GM19193 (cell line): ENCODE data around the gene TMEM45A.

ENCODE experiments used
- POLR2A ChIP-seq: IDR thresholded peaks from 4 replicates; pipeline ENCODE4 v1.6.1; 2011; ENCODE audit not compliant: insufficient read depth, insufficient read length; ENCODE audit errors: extremely low read depth

TMEM45A gene

DNA sequence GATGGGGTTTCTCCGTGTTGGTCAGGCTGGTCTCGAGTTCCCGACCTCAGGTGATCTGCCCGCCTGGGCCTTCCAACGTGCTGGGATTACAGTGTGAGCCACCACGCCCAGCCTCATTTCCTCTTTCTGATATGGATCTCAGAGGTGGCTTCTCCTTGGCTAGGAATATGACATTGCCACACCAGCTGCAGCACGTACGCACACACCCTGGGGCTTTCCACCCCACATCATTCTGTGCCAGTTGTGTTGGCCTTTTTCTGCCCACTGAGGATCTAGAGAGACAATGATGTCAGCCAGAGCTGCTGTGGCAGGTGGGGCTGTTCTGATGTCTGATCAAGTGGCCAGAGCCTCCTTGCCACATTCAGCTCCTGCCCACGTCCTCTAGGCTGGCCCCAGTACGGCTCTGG is 29.0 kb downstream of the TMEM45A start:
- TF ChIP-seq POLR2A = no peak

DNA sequence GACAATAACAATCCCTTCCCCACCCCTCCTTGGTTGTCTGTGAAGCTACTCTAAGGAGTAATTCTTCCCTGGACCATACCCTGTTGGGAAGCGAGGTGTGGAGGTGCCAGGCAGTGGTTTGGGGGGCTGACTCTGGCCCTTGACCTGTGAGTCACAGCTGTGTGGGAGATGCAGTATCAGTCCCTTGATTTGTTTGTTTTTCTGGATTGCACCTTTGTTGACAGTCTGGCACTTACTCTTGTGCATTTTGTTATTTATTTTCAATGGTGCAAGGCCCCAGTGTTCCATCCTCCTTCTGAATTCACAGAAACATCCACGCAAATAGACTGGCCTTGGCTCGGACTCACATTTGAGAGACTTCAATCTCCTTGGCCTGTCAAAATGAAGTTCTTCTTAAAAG is 29.7 kb downstream of the TMEM45A start:
- no peak for TF ChIP-seq POLR2A

DNA sequence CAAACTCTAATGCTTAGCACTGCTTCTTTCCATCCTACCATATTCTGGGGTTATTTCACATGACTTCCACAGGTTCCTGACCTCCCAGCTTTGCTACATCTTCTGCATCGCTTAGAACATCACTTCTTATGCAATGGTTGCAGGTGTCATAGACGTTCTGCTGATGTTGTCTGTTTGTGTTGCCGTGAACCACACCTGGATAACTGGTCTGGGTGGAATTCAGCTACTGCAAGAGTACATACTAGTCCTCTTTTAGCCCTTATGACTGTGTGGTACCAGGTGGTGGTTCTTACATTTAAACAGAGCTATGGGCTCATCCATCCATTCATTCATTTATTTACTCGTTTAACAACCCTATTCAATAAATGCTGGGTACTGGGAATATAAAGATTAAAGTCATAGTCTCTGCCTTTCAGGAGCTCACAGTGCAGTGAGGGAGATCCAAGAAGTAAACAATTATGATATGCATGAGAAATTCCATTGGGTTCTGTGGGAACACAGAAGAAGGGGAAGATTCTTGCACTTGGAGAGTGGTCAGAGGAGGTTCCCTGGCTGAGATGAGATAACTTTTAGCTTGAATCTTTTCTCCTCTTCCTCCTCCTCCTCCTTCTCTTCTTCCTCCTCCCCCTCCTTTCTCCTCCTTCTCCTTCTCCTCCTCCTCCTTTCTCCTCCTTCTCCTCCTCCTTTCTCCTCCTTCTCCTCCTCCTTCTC is 30.8 kb downstream of the TMEM45A start:
- TF ChIP-seq POLR2A = no peak

DNA sequence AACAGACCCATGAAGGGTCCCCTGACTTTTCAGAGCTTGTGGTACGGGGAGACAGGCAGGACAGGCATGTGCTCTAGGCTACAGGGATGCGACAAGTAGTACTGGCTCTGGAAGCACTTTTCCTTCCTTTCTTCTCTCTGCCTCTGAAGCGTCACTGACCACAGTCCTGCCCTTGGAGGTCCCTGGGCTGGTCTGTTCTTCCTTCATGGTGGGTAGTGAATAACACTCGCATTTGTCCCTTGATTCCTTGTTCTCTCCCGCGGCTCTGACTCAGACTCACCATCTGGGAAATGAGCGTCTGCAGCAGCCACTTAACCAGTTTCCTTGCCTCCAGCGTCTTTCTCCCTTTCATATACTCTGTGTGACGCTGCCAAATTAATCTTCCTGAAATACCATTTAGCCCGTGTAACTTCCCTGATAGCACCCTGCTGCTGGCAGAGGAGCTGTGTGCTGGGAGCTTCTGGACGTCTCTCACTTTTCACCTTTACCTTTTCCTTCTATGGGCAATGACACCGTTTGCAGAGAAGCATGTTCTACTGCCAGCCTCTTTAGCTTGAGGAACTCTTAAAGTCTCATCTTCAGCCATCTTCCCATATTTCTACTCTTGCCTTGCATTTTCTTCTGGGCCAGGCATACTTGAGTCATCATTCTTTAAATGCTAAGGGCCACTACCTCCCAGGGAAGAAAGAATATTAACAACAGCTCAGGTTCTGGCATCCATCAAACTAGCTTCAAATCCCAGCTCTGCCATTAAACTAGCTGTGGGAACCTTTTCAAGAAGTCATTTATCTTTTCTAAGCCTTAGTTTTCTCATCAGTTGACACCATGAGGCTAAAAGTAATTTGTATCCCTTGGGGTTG is 33.6 kb downstream of the TMEM45A start:
- TF ChIP-seq POLR2A = no peak

DNA sequence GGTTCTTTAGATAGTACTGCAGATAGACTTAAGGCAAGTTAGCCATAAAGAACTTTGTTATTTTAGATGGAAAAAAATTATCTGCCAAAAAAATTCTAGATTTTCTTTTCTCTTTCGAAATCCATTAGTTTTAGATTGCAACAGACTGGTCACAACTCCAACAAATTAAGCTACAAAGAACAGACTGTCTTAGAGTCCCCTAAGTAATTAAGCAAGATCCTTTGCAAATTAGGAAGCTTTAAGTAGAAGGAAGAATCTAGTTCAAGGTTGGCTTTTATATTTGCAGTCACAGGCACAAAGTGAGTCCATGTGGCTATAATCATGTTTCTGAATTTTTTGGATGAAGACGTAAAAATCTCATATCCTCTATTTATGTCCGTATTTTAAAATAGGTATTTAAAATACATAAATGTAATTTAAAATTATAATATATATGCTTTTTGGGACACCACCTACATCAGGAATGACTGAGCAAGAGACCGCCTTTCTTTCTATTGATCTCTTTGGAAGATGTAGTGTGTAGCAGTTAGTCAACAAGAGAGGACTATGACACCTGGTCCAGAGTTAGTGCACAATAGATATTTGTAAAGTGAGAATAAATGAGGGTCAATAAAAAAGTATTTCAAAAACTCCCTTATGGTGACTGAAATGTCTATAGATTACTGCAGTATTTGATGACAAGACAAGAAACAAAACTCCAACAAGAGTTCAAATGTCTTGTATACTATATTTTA is 34.4 kb downstream of the TMEM45A start:
- TF ChIP-seq POLR2A = no peak

DNA sequence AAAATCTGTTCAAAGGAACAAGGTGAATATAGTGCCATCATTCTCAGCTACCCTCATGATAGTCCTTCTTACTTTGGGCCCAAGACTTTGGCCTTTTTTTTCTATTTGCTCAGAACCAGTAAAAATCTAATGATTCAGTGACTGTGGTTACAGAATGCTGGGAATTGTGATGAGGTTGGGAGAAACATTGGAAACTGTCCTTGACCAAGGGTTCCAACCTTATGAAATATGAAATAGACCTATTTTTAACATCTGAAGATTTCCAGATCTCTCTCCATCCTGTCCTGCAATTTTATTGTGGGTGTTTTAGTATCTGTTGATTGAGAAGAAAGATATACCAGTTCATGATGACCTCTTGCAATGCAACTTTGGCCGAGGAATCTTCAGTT is 34.9 kb downstream of the TMEM45A start:
- TF ChIP-seq POLR2A = no peak

DNA sequence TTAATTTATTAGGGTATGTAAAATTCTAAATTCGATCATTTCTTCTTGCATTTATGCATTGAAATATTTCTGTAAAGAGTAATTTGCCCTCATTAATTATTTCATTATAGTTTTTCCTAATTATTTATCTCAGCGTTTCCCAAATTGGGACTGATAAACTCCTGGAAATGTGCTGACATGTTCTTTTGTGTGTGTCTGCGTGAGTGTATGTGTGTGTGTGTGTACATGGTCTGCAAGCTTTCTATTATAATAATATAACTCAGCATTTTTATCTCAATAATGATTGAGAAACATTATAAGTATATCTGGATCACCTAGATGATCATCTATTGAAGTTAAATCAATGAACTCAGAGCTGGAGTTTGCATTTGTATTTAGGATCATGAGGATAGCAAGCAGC is 38.7 kb downstream of the TMEM45A start:
- TF ChIP-seq POLR2A = no peak

DNA sequence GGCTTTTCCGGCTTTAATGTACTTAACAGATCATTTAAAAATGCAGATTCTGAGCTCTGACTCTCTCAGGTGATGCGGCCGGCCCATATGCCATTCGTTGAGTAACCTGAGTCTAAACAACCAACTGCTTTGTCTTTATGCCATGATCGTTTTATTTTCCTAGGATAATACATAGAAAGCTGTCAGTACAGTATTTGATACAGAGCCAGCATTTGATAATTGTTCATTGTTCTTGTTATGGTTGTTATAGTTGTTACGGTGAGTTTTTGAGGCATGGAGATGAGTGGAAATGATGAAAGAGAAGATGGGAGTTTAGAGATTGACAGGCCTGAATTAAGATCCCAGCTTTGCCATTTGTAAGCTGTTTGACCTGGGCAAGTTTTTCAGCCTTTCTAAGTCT is 40.0 kb downstream of the TMEM45A start:
- TF ChIP-seq POLR2A = no peak

DNA sequence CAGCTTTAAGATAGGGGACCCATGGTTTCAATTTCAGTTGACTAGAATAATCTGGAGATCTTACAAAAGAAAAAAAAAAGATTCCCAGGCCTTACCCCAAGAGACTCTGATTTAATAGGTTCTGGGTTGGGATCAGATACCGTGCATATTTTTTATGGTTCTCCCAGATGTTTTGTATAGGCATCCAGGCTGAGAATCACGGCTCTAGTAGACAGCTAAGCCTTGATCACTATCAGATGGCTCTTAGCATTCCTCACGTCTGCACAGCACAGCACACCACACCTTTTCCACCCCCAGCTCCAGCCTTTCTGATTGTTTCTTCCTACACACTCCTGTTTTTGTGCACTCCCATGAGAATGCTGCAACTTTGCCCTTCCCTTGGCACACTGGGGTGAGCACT is 40.8 kb downstream of the TMEM45A start:
- no peak for TF ChIP-seq POLR2A

DNA sequence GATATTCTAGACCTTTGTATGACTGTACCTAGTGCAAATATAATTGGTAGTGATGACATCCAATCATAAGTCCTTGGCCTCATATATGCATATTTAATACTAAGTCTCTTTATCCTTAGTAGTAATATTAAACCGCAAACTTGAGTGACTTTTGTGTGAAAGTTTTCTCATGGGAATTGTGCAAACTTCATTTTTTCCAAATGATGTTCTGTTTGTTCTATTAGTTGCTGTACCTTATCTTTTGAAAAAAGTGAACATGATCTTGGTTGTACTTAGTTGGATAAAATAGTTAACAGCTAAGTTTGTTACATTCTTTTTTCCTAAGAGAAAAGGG is 43.2 kb downstream of the TMEM45A start:
- no peak for TF ChIP-seq POLR2A

DNA sequence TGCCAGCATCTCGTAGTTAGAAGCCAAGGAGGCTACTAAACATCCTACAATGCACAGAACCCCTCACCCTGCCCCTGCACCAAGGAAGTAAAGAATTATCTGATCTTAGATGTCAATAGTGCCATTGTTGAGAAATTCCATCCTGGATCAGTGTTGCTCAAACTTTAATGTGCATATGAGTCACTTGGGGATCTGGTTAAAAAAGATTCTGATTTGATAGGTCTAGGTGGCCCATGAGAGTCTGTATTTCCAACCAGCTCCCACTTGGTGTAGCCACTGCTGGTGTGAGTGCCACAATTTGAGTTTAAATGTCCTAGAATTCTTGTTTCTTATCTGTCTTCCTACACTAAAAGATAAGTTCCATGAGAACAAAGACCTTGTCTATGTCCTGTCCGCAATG is 43.7 kb downstream of the TMEM45A start:
- no peak for TF ChIP-seq POLR2A

DNA sequence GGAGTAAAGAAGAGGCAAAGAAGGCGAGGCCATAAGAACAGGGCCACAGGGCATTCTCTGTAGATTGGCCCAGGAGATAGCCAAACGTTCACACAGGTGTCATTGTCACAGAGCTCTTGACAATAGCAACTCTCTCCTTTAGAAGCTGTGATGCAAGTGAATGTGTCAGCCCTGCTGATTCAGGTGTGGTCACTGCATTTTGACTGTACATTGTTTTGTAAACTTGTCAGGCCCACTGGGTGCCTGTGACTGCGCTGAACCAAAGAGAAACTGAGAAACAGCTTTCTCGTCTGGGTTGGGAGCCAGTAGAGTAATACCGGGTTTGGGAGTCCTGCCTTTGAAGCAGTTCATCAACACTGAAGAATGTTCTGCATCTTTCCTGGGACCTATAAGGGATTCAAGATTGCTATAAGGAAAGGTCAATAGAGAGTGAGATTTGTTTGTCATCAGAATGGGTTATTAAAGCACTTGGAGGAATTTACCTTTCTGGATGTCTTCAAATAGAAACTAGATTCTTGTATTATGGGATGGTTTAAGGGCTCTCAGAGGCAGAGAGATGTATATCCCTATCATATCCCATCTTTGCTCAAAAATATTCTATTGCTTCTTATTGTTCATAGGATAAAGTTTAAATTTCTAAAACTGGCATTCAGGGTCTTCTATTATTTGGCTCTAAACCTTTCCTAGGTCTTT is 45.4 kb downstream of the TMEM45A start:
- TF ChIP-seq POLR2A = no peak

DNA sequence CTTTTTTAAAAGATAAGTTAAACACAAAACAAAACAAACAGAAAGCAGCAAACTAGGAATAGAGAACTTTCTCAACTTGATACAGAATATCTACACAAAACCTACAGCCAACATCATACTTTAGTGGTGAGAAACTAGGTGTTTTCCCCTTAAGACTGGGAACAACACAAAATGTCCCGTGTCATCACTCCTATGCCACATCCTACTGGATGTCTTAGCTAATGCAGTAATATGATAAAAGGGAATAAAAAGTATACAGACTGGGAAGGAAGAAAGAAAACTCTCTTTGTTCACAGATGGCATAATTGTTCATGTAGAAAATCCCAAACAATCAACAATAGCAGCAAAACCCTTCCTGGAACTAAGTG is 45.9 kb downstream of the TMEM45A start:
- TF ChIP-seq POLR2A = no peak

DNA sequence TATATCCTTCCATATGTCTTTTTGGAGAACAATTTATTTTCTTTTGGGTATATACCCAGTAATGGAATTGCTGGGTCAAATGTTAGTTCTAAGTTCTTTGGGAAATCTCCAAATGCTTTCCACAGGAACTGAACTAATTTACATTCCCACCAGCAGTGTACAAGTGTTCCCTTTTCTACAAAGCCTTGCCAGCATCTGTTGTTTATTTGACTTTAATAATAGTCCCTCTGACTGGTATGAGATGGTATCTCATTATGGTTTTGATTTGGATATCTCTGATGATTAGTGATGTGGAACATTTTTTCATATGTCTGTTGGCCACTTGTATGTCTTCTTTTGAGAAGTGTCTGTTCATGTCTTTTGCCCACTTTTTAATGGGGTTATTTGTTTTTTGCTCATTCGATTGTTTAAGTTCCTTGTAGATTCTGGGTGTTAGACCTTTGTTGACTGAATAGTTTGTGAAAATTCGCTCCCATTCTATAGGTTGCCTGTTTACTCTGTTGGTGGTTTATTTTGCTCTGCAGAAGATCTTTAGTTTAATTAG is 48.4 kb downstream of the TMEM45A start:
- no peak for TF ChIP-seq POLR2A

DNA sequence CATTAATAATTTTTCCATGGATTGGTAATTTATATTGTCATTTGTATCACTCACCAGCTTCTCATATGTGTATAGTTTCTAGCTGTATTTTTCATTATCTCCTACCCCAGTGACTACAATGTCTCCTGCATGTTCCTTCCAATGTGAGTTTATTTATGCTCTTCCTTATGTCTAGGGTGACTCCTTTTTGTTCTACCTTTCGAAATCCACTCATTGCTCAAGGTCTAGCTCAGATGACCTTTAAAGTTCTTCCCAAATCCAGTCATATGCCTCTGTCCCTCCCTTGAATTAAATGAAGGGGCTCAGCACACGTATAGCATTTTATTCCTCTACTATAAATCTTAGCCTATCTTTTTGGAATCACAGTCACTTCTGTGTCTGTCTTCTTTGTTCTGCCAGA is 53.0 kb downstream of the TMEM45A start:
- TF ChIP-seq POLR2A = no peak

DNA sequence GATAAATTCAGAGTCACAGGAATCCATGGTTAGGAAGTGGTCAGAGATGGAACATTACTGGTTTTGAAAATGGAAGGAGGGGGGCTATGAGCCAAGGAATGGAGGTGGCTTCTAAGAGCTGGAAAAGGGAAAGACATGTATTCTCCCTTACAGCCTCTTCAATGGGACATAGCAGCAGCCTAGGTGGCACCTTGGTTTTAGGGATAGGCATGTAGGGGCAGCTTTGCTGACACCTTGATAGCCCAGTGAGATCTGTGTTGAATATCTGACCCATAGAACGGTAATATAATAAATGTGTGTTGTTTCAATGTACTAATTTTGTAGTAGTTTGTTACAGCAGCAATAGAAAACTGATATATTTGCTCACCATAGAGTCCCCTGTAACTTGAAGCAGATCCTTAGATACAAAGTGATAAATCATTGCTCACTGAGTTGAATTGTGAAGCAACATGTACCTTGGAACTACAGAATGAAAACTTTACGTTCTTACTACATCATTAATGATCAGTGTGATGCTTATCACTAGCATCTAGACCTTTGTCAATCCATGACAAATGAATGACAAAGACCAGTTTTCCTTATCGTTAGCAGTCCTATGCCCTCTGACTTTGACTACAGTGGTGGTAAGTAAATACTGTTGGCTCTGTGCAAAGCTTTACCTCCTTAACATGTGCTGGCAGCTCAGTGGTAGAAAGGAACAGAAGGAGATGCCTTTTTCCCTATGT is 53.8 kb downstream of the TMEM45A start:
- TF ChIP-seq POLR2A = no peak
